Psoas muscle (tissue), 8 donors: ENCODE measurements around the gene MSANTD7. TPM values are rescaled to one million over a fixed set of nuclear protein-coding genes. Genes with fewer than 3 reads are reported as not detected.

Experiments
- ATAC-seq, 4 donors: fragments of 200-7000 bp; cut with Tn5 transposase; one replicate each; pipeline ENCODE4 v1.9.1; 2020; ENCODE audit warnings: moderate library complexity in 3 of 4, mild to moderate bottlenecking in 2 of 4
- DNase-seq, 2 donors: peaks; one replicate each; pipeline ENCODE4 v3.0.0-alpha.2; 2020
- H3K27ac ChIP-seq: fragments of 200-600 bp; one replicate; pipeline ENCODE4 v1.8.0; 2022
- H3K27me3 ChIP-seq, 3 donors: fragments of 200-600 bp in 1 of 3; one replicate each; pipeline versions ENCODE4 v1.6.1 to v1.8.0; 2013 to 2022; ENCODE audit warnings: low read length in 2 of 3, mild to moderate bottlenecking in 2 of 3, moderate library complexity in 1 of 3; ENCODE audit not compliant: insufficient read depth in 3 of 3
- H3K36me3 ChIP-seq, 2 donors: fragments of 200-600 bp in 1 of 2; one replicate each; pipeline versions ENCODE4 v1.6.1 to v1.8.0; 2013 to 2022; ENCODE audit warnings: low read depth in 1 of 2, mild to moderate bottlenecking in 1 of 2, moderate library complexity in 1 of 2; ENCODE audit not compliant: insufficient read depth in 1 of 2
- H3K4me1 ChIP-seq: fragments of 200-600 bp; one replicate; pipeline ENCODE4 v1.8.0; 2022
- H3K4me3 ChIP-seq: fragments of 200-600 bp; one replicate; pipeline ENCODE4 v1.8.0; 2022; ENCODE audit warnings: mild to moderate bottlenecking
- H3K9me3 ChIP-seq: fragments of 200-600 bp; one replicate; pipeline ENCODE4 v1.8.0; 2022
- WGBS, 3 donors: extraction: QIAGEN DNeasy Blood & Tissue Kit; methylation state at CpG; one replicate each; pipeline versions ENCODE4 v1.1.6 to v1.1.7; 2013; 5-methylcytosine and 5-hydroxymethylcytosine counted together
- intact Hi-C, 2 donors: fragments of 100-400 bp; cut with DNase I; formaldehyde crosslinking; loops; one replicate each; pipeline versions ENCODE4 v1.11.0 to v1.14.2; 2022
- polyA plus RNA-seq, 3 donors: library from polyadenylated mRNA; stranded (reverse); fragments of 200-250 nt; gene quantifications; one replicate each; pipeline ENCODE4 v1.2.3, GENCODE V29; 2013
- total RNA-seq, 4 donors: library from RNA; stranded (reverse); fragmentation: NEBNext Ultra II Directional in 2 of 4; extraction: Animal tissue kit (Norgen Biotek cat#: 25700) in 2 of 4; gene quantifications; one replicate each; pipeline versions ENCODE4 v1.2.1 to v1.2.4, GENCODE V29; 2021 to 2023
- TF ChIP-seq, protein P1 (sequence below): fragments of 200-600 bp; IDR thresholded peaks from one replicate; pipeline ENCODE4 v1.8.0; 2022; ENCODE audit warnings: antibody characterized with exemption
- donor health status: healthy with polysubstance abuse.
- donor health status: DM: no; HTN: no; CAD: no; lungs with moderate emphysema.
- donor health status: Bipolar disorder and iron deficiency.
- donor health status: healthy.
- donor health status: DM: yes; HTN: yes; CAD: no.
- donor health status: DM: no; HTN: no; CAD: no.
- donor health status: DM: no; HTN: no; CAD: no.
- donor health status: DM: yes; HTN: yes; CAD: no.

Gene MSANTD7
- total and polyA plus RNA-seq, 7 donors = 3.4 to 9.7 (median 5.8) TPM

DNA sequence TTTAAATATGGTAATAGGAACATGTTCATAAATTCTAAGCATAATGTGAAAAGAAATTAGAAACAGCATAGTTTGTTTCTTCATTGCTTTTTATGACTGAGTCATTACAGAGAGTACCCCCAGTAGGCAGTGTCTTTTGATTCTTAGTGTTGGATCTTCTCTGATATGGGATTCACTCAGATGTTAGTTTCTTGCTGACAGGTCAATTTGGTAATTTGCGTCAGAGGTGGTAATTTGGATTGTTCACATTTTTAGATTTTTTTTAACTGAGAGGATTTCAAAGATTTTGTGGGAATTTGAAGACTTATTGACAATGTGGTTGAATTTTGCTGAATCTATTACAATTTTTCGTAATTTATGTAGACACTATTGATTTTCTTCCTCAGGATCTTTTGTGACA lies 2.1 kb downstream of the MSANTD7 start:
- intact Hi-C loops = no loop called here
- Histone ChIP-seq H3K4me3 (no peak overlapping the region), H3K9me3 (no peaks in the 10 kb centered on the region), H3K4me1 (peaks cover 18% of the 10 kb centered on the region), H3K36me3 (peaks cover 17 to 53% of the 10 kb centered on the region in 2 donors), H3K27me3 (no peaks in the 10 kb centered on the region), H3K27ac (no peak overlapping the region)
- TF ChIP-seq, protein P1, sequence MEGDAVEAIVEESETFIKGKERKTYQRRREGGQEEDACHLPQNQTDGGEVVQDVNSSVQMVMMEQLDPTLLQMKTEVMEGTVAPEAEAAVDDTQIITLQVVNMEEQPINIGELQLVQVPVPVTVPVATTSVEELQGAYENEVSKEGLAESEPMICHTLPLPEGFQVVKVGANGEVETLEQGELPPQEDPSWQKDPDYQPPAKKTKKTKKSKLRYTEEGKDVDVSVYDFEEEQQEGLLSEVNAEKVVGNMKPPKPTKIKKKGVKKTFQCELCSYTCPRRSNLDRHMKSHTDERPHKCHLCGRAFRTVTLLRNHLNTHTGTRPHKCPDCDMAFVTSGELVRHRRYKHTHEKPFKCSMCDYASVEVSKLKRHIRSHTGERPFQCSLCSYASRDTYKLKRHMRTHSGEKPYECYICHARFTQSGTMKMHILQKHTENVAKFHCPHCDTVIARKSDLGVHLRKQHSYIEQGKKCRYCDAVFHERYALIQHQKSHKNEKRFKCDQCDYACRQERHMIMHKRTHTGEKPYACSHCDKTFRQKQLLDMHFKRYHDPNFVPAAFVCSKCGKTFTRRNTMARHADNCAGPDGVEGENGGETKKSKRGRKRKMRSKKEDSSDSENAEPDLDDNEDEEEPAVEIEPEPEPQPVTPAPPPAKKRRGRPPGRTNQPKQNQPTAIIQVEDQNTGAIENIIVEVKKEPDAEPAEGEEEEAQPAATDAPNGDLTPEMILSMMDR = no peak
- 93 to 96% (median 93%) methylated on average over 2 of the region's 2 CpGs for WGBS, 3 donors
- ATAC-seq (no peak), DNase-seq (no peak)

DNA sequence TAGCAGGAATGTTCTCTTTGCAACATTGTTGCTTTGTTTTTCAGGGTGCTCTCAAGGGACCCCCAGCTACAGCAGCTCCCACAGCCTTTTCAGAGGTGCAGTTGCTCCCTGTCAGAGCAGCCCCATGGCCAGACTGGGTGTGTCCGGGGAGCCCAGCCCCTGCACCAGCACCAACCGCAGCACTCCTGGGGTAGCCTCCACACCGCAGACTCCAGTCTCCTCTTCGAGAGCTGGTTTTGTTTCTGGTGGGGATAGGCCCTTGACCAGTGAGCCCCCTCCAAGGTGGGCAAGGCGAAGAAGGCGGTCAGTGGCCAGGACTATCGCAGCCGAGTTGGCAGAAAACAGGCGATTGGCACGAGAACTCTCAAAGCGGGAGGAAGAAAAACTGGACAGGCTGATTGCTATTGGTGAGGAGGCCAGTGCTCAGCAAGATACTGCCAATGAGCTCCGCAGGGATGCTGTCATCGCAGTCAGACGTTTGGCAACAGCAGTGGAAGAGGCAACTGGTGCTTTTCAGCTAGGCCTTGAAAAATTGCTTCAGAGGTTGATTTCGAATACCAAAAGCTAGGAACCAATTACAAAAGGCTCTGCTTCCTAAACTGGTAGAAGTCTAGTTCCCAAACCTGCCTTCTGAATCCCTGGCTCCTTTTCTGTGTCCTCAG lies 5.4 kb downstream of the MSANTD7 start:
- intact Hi-C loops = no loop called here
- no peak for DNase-seq

DNA sequence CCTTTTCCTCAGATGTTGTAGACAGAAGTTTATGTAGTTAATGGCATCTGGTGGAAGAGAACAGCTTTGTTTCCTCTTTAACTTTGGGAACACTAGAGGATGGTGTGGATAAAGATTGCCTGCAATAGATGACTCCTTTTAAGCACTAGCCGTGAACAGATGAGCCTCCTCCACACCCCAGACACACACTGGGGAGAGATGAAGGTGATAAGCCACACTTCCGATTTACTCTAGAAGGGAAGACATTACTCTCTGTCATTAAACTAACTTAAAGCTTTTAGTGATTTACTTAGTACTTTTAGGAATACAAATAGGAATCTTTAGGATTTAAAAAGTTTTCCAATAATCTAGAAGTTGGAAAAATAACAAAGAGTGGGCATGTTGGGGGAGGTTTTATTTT lies 6.8 kb downstream of the MSANTD7 start:
- H3K27me3 ChIP-seq = no peaks in the 10 kb centered on the region
- ATAC-seq (no peak), DNase-seq (no peak)
- H3K9me3 ChIP-seq = no peaks in the 10 kb centered on the region
- peaks cover 17 to 72% of the 10 kb centered on the region in 2 donors for H3K36me3 ChIP-seq
- intact Hi-C loops = loop anchor here in 1 of 2 donors (5.0 kb wide), 1 partner anchor 1067 kb away; no protein-coding TSS in a partner anchor
- H3K27ac ChIP-seq = no peak overlapping the region
- H3K4me1 ChIP-seq = no peaks in the 10 kb centered on the region
- H3K4me3 ChIP-seq = no peak overlapping the region
- WGBS, 3 donors = 78 to 87% (median 85%) methylated on average over 2 of the region's 2 CpGs
- TF ChIP-seq, protein P1 = no peak

More for the DNA sequence above, 5.4 kb downstream of the MSANTD7 start:
- WGBS, 3 donors = 83 to 92% (median 84%) methylated on average over 15 of the region's 15 CpGs
- no peaks in the 10 kb centered on the region for H3K27me3 ChIP-seq
- no peaks in the 10 kb centered on the region for H3K9me3 ChIP-seq
- no peak overlapping the region for H3K27ac ChIP-seq
- H3K36me3 ChIP-seq = peaks cover 17 to 61% of the 10 kb centered on the region in 2 donors
- TF ChIP-seq, protein P1 = no peak
- H3K4me3 ChIP-seq = no peak overlapping the region
- ATAC-seq = no peak
- peaks cover 7% of the 10 kb centered on the region for H3K4me1 ChIP-seq

DNA sequence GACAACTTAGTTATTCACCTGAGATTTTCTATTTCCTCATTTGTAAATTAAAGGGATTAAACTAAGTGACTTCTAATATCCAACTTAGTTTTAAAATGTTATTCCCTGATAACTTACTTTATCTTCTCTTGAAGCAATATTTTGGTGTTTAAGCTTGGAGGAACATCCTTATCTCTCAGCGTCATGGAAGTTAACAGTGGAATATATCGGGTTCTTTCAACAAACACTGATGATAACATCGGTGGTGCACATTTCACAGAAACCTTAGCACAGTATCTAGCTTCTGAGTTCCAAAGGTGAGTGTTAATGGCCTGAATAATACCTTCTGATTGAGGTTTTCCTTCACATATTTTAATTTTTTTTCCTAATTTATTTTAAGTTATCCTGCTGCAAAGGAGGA lies 14.1 kb downstream of the MSANTD7 start:
- Histone ChIP-seq H3K9me3 (no peaks in the 10 kb centered on the region), H3K27me3 (no peaks in the 10 kb centered on the region), H3K4me3 (no peak overlapping the region), H3K27ac (no peak overlapping the region), H3K4me1 (peaks cover 5% of the 10 kb centered on the region), H3K36me3 (peaks cover 0 to 71% of the 10 kb centered on the region in 2 donors)
- ATAC-seq (no peak), DNase-seq (no peak)
- intact Hi-C loops = no loop called here
- WGBS, 3 donors = 93 to 94% (median 94%) methylated on average over 3 of the region's 3 CpGs
- TF ChIP-seq, protein P1 = no peak

DNA sequence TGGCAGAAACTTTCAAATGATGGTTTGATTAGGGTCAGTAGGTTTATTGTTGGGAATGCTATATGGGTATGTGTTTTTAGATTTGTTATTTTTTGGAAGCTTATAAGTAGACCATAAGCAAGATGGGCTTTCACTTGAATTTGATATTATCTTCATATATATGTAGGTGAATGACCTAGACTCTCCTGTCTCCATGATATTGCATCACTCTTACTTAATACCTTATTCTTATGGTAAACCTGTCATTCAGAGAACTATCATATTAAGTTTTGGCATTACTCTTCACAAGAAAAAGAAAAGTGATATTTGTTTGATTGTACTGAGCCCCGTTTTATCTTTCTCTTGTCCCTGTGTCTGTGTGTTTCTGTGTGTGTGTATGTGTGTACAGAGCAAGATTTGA lies 17.3 kb downstream of the MSANTD7 start:
- no peak overlapping the region for H3K4me3 ChIP-seq
- 88 to 93% (median 89%) methylated on average over 1 of the region's 1 CpG for WGBS, 3 donors

More for the DNA sequence above, 17.3 kb downstream of the MSANTD7 start:
- H3K4me1 ChIP-seq = peaks cover 10% of the 10 kb centered on the region
- TF ChIP-seq, protein P1 = no peak
- no peak for ATAC-seq
- H3K36me3 ChIP-seq = peaks cover 0 to 73% of the 10 kb centered on the region in 2 donors
- intact Hi-C loops = no loop called here
- H3K27me3 ChIP-seq = no peaks in the 10 kb centered on the region
- DNase-seq = no peak
- no peak overlapping the region for H3K27ac ChIP-seq
- H3K9me3 ChIP-seq = no peaks in the 10 kb centered on the region
